Hematopoietic multipotent progenitor cell treated with erythropoietin and hydrocortisone succinate and interleukin-3 and kit ligand, for 17 days (in vitro differentiated cells): ENCODE results near the gene NT5DC2.

Source experiments
- DNase-seq: peaks from one replicate; pipeline ENCODE4 v3.0.0-alpha.2; 2015; ENCODE audit warnings: low spot score

NT5DC2 gene

GRCh38 chr3:52509753-52510328 is 23.8 kb downstream of the NT5DC2 start:
- DNase-seq, result no peak

GRCh38 chr3:52507359-52507758 is 26.3 kb downstream of the NT5DC2 start:
- DNase-seq, result no peak

GRCh38 chr3:52506266-52506966 is 27.2 kb downstream of the NT5DC2 start:
- no peak for DNase-seq

GRCh38 chr3:52504977-52505376 is 28.7 kb downstream of the NT5DC2 start:
- no peak for DNase-seq

GRCh38 chr3:52503788-52504424 is 29.8 kb downstream of the NT5DC2 start:
- no peak for DNase-seq

GRCh38 chr3:52502808-52503350 is 30.8 kb downstream of the NT5DC2 start:
- DNase-seq, result no peak

GRCh38 chr3:52502001-52502400 is 31.7 kb downstream of the NT5DC2 start:
- no peak for DNase-seq

GRCh38 chr3:52501046-52501445 is 32.6 kb downstream of the NT5DC2 start:
- DNase-seq, result no peak

GRCh38 chr3:52498137-52499054 is 35.3 kb downstream of the NT5DC2 start:
- no peak for DNase-seq

- DNase-seq, result no peak
Measured at GRCh38 chr3:52495777-52496602, 37.7 kb downstream of the NT5DC2 start.

GRCh38 chr3:52494886-52495495 is 38.7 kb downstream of the NT5DC2 start, which contains the start of gene STAB1:
Gene STAB1 (plus strand): TSS chr3:52495338. CDS start chr3:52495414, 76 bp downstream.
- DNase-seq, result no peak

- DNase-seq, result no peak
Measured at GRCh38 chr3:52494445-52494844, 39.2 kb downstream of the NT5DC2 start.

- no peak for DNase-seq
Measured at GRCh38 chr3:52493232-52494017, 40.2 kb downstream of the NT5DC2 start.

GRCh38 chr3:52492059-52492458 is 41.6 kb downstream of the NT5DC2 start:
- no peak for DNase-seq

GRCh38 chr3:52490939-52491526 is 42.6 kb downstream of the NT5DC2 start:
- no peak for DNase-seq

- no peak for DNase-seq
Measured at GRCh38 chr3:52490035-52490938, 43.4 kb downstream of the NT5DC2 start.

- DNase-seq, result no peak
Measured at GRCh38 chr3:52489453-52489852, 44.2 kb downstream of the NT5DC2 start.

- no peak for DNase-seq
Measured at GRCh38 chr3:52488746-52489145, 44.9 kb downstream of the NT5DC2 start.
